Fibroblast of lung (primary cell): ENCODE results near the gene SYMPK.

Experiments
- CTCF ChIP-seq, 2 donors: IDR thresholded peaks in 1 of 2; conservative IDR thresholded peaks in 1 of 2; 1 replicate in 1 of 2; 2 replicates in 1 of 2; pipeline ENCODE4 v1.5.1; 2011 to 2012; ENCODE audit warnings: low read length in 2 of 2, control low read depth in 1 of 2, inconsistent platforms in 1 of 2, low read depth in 1 of 2, mild to moderate bottlenecking in 1 of 2
- EZH2 ChIP-seq: IDR thresholded peaks from 2 replicates; pipeline ENCODE4 v1.5.1; 2012; ENCODE audit warnings: low read length, control low read depth, mild to moderate bottlenecking; ENCODE audit errors: missing control alignments

- TF ChIP-seq CTCF (conservative IDR thresholded peaks at IDR 0.05 in 1 of 2, IDR thresholded peaks at IDR 0.05 in 1 of 2; ENCODE audit: low read depth in 1 of 2, low read length in 2 of 2) (no peak), EZH2 (no peak)
Measured at GRCh38 chr19:45876411-45877197, 13.7 kb upstream of the SYMPK start.
